ENCODE data around the gene L3MBTL4. TPM values are rescaled to one million over a fixed set of nuclear protein-coding genes. Genes with fewer than 3 reads are reported as not detected.

L3MBTL4 gene
- total RNA-seq, 2 donors from 2014 or later, result 4.6 to 7.2 TPM

GRCh38 chr18:5937795-5938194, 476.9 kb downstream of the L3MBTL4 start:
- Histone ChIP-seq H3K4me1 (ENCODE audit: control insufficient read depth, insufficient read depth, low read length) (no peaks in the 10 kb centered on the region), H3K4me3 (ENCODE audit: low read length) (no peak overlapping the region), H3K27ac (ENCODE audit: low read depth, low read length) (no peak overlapping the region), H3K27me3 (ENCODE audit: control insufficient read depth, insufficient read depth, low read length, poor library complexity, severe bottlenecking) (no peaks in the 10 kb centered on the region), H3K9ac (ENCODE audit: extremely low read depth, low read length, poor library complexity, severe bottlenecking) (no peak overlapping the region), H3K36me3 (ENCODE audit: control insufficient read depth, insufficient read depth, low read length) (no peaks in the 10 kb centered on the region), H3K9me3 (ENCODE audit: control insufficient read depth, low read length) (no peaks in the 10 kb centered on the region)
- Mint-ChIP-seq H3K4me3 (no peak overlapping the region), H3K27me3 (ENCODE audit: insufficient read depth) (peaks cover 2% of the 10 kb centered on the region), H3K36me3 (ENCODE audit: low read depth) (no peaks in the 10 kb centered on the region), H3K9me3 (no peaks in the 10 kb centered on the region), H3K27ac (no peak overlapping the region), H3K4me1 (peaks cover 2% of the 10 kb centered on the region)
- DNase-seq, result no peak
- TF ChIP-seq CTCF (conservative IDR thresholded peaks at IDR 0.05), result no peak
- 86 to 95% methylated on average over 3 of the region's 3 CpGs for WGBS, 2 experiments (ENCODE audit: insufficient coverage in 1 of 2, insufficient read length in 1 of 2)

- Histone ChIP-seq H3K9ac (ENCODE audit: extremely low read depth, low read length, poor library complexity, severe bottlenecking) (no peak overlapping the region), H3K9me3 (ENCODE audit: control insufficient read depth, low read length) (no peaks in the 10 kb centered on the region), H3K4me1 (ENCODE audit: control insufficient read depth, insufficient read depth, low read length) (no peaks in the 10 kb centered on the region), H3K27me3 (ENCODE audit: control insufficient read depth, insufficient read depth, low read length, poor library complexity, severe bottlenecking) (no peaks in the 10 kb centered on the region), H3K4me3 (ENCODE audit: low read length) (no peak overlapping the region), H3K27ac (ENCODE audit: low read depth, low read length) (no peak overlapping the region), H3K36me3 (ENCODE audit: control insufficient read depth, insufficient read depth, low read length) (no peaks in the 10 kb centered on the region)
- H3K4me3 Mint-ChIP-seq, result no peak overlapping the region
- H3K9me3 Mint-ChIP-seq, result no peaks in the 10 kb centered on the region
- WGBS, 2 experiments (ENCODE audit: insufficient coverage in 1 of 2, insufficient read length in 1 of 2), result 86 to 88% methylated on average over 7 of the region's 7 CpGs
- DNase-seq, result no peak
- H3K36me3 Mint-ChIP-seq (ENCODE audit: low read depth), result no peaks in the 10 kb centered on the region
- no peak for TF ChIP-seq CTCF (conservative IDR thresholded peaks at IDR 0.05)
- peaks cover 2% of the 10 kb centered on the region for H3K4me1 Mint-ChIP-seq
- H3K27ac Mint-ChIP-seq, result no peak overlapping the region
- peaks cover 2% of the 10 kb centered on the region for H3K27me3 Mint-ChIP-seq (ENCODE audit: insufficient read depth)
These were observed 477.6 kb downstream of the L3MBTL4 start for GRCh38 chr18:5937121-5937520.

GRCh38 chr18:5930789-5931188, 483.9 kb downstream of the L3MBTL4 start:
- H3K27ac ChIP-seq (ENCODE audit: low read depth, low read length), result no peak overlapping the region
- H3K9me3 Mint-ChIP-seq, result peaks cover 5% of the 10 kb centered on the region
- no peak overlapping the region for H3K27ac Mint-ChIP-seq
- H3K9me3 ChIP-seq (ENCODE audit: control insufficient read depth, low read length), result peaks cover 19% of the 10 kb centered on the region
- TF ChIP-seq CTCF (conservative IDR thresholded peaks at IDR 0.05), result no peak
- H3K4me3 Mint-ChIP-seq, result no peak overlapping the region
- no peaks in the 10 kb centered on the region for H3K36me3 ChIP-seq (ENCODE audit: control insufficient read depth, insufficient read depth, low read length)
- H3K4me1 Mint-ChIP-seq, result no peaks in the 10 kb centered on the region
- no peak overlapping the region for H3K4me3 ChIP-seq (ENCODE audit: low read length)
- H3K36me3 Mint-ChIP-seq (ENCODE audit: low read depth), result no peaks in the 10 kb centered on the region
- H3K27me3 ChIP-seq (ENCODE audit: control insufficient read depth, insufficient read depth, low read length, poor library complexity, severe bottlenecking), result no peaks in the 10 kb centered on the region
- no peaks in the 10 kb centered on the region for H3K4me1 ChIP-seq (ENCODE audit: control insufficient read depth, insufficient read depth, low read length)
- 79 to 100% methylated on average over 1 to 2 of the region's 2 CpGs for WGBS, 2 experiments (ENCODE audit: insufficient coverage in 1 of 2, insufficient read length in 1 of 2)
- no peak for DNase-seq
- H3K27me3 Mint-ChIP-seq (ENCODE audit: insufficient read depth), result peaks cover under 1% of the 10 kb centered on the region
- no peak overlapping the region for H3K9ac ChIP-seq (ENCODE audit: extremely low read depth, low read length, poor library complexity, severe bottlenecking)
